GM23338 (cell line): Measurements from ENCODE around the gene MRNIP. TPM values are rescaled to one million over a fixed set of nuclear protein-coding genes. Genes with fewer than 3 reads are reported as not detected.

ENCODE experiments used
- ATAC-seq: fragments of 200-7000 bp; cut with Tn5 transposase; 3 replicates; pipeline ENCODE4 v1.9.1; 2020
- DNase-seq: peaks from one replicate; pipeline ENCODE4 v3.0.0-alpha.2; 2015; ENCODE audit warnings: low spot score
- H2AFZ ChIP-seq: fragments of 200-600 bp; sonication (generic); 2 replicates; pipeline ENCODE4 v1.8.0; 2016; ENCODE audit warnings: antibody characterized with exemption, mild to moderate bottlenecking, moderate library complexity
- H3F3A ChIP-seq: fragments of 200-600 bp; sonication (generic); replicated peaks from 2 replicates; pipeline ENCODE4 v1.8.0; 2017; ENCODE audit warnings: antibody characterized with exemption, mixed run types, low read depth
- H3K27ac ChIP-seq: fragments of 200-600 bp; sonication (generic); 2 replicates; pipeline ENCODE4 v1.6.1; 2016; ENCODE audit warnings: low read depth
- H3K27me3 ChIP-seq: fragments of 200-600 bp; sonication (generic); 2 replicates; pipeline ENCODE4 v1.8.0; 2016; ENCODE audit warnings: mild to moderate bottlenecking, mixed run types, moderate library complexity; ENCODE audit not compliant: insufficient read depth
- H3K36me3 ChIP-seq: fragments of 200-600 bp; sonication (generic); 2 replicates; pipeline ENCODE4 v1.8.0; 2016; ENCODE audit warnings: mild to moderate bottlenecking; ENCODE audit not compliant: insufficient read depth
- H3K4me1 ChIP-seq: fragments of 200-600 bp; sonication (generic); 2 replicates; pipeline ENCODE4 v1.8.0; 2016; ENCODE audit warnings: mild to moderate bottlenecking, moderate library complexity; ENCODE audit not compliant: insufficient read depth
- H3K4me2 ChIP-seq: fragments of 200-600 bp; sonication (generic); 2 replicates; pipeline ENCODE4 v1.7.1; 2017; ENCODE audit warnings: mixed run types
- H3K4me3 ChIP-seq: fragments of 200-600 bp; sonication (generic); 2 replicates; pipeline ENCODE4 v1.6.1; 2016; ENCODE audit warnings: mixed run types
- H3K79me2 ChIP-seq: fragments of 200-600 bp; sonication (generic); replicated peaks from 2 replicates; pipeline ENCODE4 v1.8.0; 2017; ENCODE audit warnings: mild to moderate bottlenecking; ENCODE audit not compliant: insufficient read depth
- H3K9me2 ChIP-seq: fragments of 200-600 bp; sonication (generic); 2 replicates; pipeline ENCODE4 v1.8.0; 2017; ENCODE audit not compliant: insufficient read depth
- H4K20me1 ChIP-seq: fragments of 200-600 bp; sonication (generic); replicated peaks from 2 replicates; pipeline ENCODE4 v1.8.0; 2017; ENCODE audit warnings: mild to moderate bottlenecking; ENCODE audit not compliant: insufficient read depth
- H3K27ac Mint-ChIP-seq: 2 replicates; pipeline ENCODE4 v1.8.0; 2020; ENCODE audit warnings: inconsistent platforms, mild to moderate bottlenecking, moderate library complexity, mixed read lengths
- H3K27me3 Mint-ChIP-seq: 3 replicates; pipeline ENCODE4 v1.8.0; 2022; ENCODE audit warnings: low read depth, mild to moderate bottlenecking, moderate library complexity, mixed read lengths, inconsistent platforms; ENCODE audit not compliant: insufficient read depth, poor library complexity
- H3K36me3 Mint-ChIP-seq: 3 replicates; pipeline ENCODE4 v1.8.0; 2021; ENCODE audit warnings: low read depth, mild to moderate bottlenecking, inconsistent platforms, moderate library complexity, mixed read lengths
- H3K4me1 Mint-ChIP-seq: 3 replicates; pipeline ENCODE4 v1.8.0; 2020; ENCODE audit warnings: mild to moderate bottlenecking, inconsistent platforms, mixed read lengths
- H3K4me3 Mint-ChIP-seq: 3 replicates; pipeline ENCODE4 v1.8.0; 2021; ENCODE audit warnings: moderate library complexity, mild to moderate bottlenecking, inconsistent platforms, mixed read lengths
- H3K9me3 Mint-ChIP-seq: 3 replicates; pipeline ENCODE4 v1.8.0; 2020; ENCODE audit warnings: moderate library complexity, mild to moderate bottlenecking, inconsistent platforms, mixed read lengths
- CREB1 ChIP-seq: fragments of 250-450 bp; sonication (Bioruptor Pico); IDR thresholded peaks from 2 replicates; pipeline ENCODE4 v1.5.0; 2020; ENCODE audit warnings: low read depth, mild to moderate bottlenecking, moderate library complexity
- EZH2 ChIP-seq: fragments of 200-600 bp; sonication (generic); IDR thresholded peaks from one replicate; pipeline ENCODE4 v1.8.0; 2017; ENCODE audit warnings: antibody characterized with exemption, mild to moderate bottlenecking, low read depth; ENCODE audit not compliant: unreplicated experiment
- EZH2phosphoT487 ChIP-seq: fragments of 200-600 bp; sonication (generic); IDR thresholded peaks from one replicate; pipeline ENCODE4 v1.8.1; 2018; ENCODE audit warnings: antibody characterized with exemption; ENCODE audit not compliant: unreplicated experiment
- JUNB ChIP-seq: IDR thresholded peaks from one replicate; pipeline ENCODE4 v1.6.1; 2016; ENCODE audit warnings: antibody characterized with exemption; ENCODE audit not compliant: unreplicated experiment
- NANOG ChIP-seq: IDR thresholded peaks from 2 replicates; pipeline ENCODE4 v1.6.1; 2016; ENCODE audit warnings: antibody characterized with exemption, borderline replicate concordance
- POLR2AphosphoS5 ChIP-seq: IDR thresholded peaks from 2 replicates; pipeline ENCODE4 v1.6.1; 2016; ENCODE audit warnings: antibody characterized with exemption, low read depth
- STAT1 ChIP-seq: IDR thresholded peaks from one replicate; pipeline ENCODE4 v1.6.1; 2016; ENCODE audit warnings: antibody characterized with exemption; ENCODE audit not compliant: unreplicated experiment
- ZNF114 ChIP-seq: fragments of 250-450 bp; sonication (Bioruptor Pico); IDR thresholded peaks from 2 replicates; pipeline ENCODE4 v1.5.0; 2020; ENCODE audit warnings: mild to moderate bottlenecking, moderate library complexity
- ZNF331 ChIP-seq: fragments of 250-450 bp; sonication (Bioruptor Pico); IDR thresholded peaks from 2 replicates; pipeline ENCODE4 v1.5.0; 2020; ENCODE audit warnings: low read depth, mild to moderate bottlenecking, moderate library complexity
- polyA plus RNA-seq: library from polyadenylated mRNA; unstranded; fragments of >200 nt; fragmentation: Nextera tagmentation; extraction: Ambion mirVana; gene quantifications from 2 replicates; pipeline ENCODE4 v1.2.1, GENCODE V29; 2016
- total RNA-seq: library from RNA; depleted of rRNA; stranded (reverse); fragments of >200 nt; shearing (Covaris generic); gene quantifications from 2 replicates; pipeline ENCODE4 v1.2.3, GENCODE V29; 2014
- TF ChIP-seq, protein P1 (sequence below): fragments of 250-450 bp; sonication (Bioruptor Pico); IDR thresholded peaks from 2 replicates; pipeline ENCODE4 v1.5.0; 2020; ENCODE audit warnings: mild to moderate bottlenecking, moderate library complexity
- TF ChIP-seq, protein P2 (sequence below): IDR thresholded peaks from one replicate; pipeline ENCODE4 v1.6.1; 2018; ENCODE audit warnings: antibody characterized with exemption; ENCODE audit not compliant: unreplicated experiment
- TF ChIP-seq, protein P3 (sequence below): IDR thresholded peaks from 2 replicates; pipeline ENCODE4 v1.6.1; 2016; ENCODE audit warnings: antibody characterized with exemption
- TF ChIP-seq, protein P4 (sequence below), 2 experiments: fragments of 200-600 bp in 1 of 2; sonication (generic) in 1 of 2; conservative IDR thresholded peaks; 2 replicates each; pipeline versions ENCODE4 v1.5.1 to v1.6.1; 2016 to 2017; ENCODE audit warnings: antibody characterized with exemption in 2 of 2, low read depth in 2 of 2, mild to moderate bottlenecking in 2 of 2, moderate library complexity in 1 of 2

The MRNIP gene
- total and polyA plus RNA-seq, 2 experiments from 2014 or later = 18.2 to 34.4 TPM

DNA sequence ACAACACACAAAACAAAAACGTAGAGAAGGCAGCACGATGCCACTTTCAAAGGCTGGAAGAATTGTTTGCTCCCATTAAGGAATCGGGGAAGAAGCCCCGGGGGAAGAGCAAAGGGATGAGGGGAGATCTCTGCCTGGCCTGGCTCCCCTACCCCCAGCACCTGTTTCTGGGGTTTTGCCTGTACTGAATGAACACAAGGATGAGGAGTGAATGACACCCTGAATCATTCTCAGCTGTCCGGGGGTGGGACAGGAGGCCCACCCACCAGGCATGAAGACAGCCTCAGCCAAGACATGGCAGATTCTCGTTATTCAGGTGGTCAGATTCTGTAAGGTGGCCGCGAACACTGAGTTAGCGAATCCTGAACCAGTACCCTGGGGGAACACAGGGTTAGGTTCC lies 41.6 kb upstream of the MRNIP start:
- no peaks in the 10 kb centered on the region; the same call in 1 of the 2 replicates for H4K20me1 ChIP-seq
- H3K9me2 ChIP-seq = no peaks in the 10 kb centered on the region
- H3K36me3 ChIP-seq = no peaks in the 10 kb centered on the region
- TF ChIP-seq EZH2phosphoT487 (no peak), STAT1 (no peak), ZNF331 (CRISPR knock-in tag) (no peak), EZH2 (no peak), NANOG (no peak), POLR2AphosphoS5 (no peak), CREB1 (CRISPR knock-in tag) (no peak), JUNB (no peak), ZNF114 (CRISPR knock-in tag) (no peak)
- TF ChIP-seq, protein P1, sequence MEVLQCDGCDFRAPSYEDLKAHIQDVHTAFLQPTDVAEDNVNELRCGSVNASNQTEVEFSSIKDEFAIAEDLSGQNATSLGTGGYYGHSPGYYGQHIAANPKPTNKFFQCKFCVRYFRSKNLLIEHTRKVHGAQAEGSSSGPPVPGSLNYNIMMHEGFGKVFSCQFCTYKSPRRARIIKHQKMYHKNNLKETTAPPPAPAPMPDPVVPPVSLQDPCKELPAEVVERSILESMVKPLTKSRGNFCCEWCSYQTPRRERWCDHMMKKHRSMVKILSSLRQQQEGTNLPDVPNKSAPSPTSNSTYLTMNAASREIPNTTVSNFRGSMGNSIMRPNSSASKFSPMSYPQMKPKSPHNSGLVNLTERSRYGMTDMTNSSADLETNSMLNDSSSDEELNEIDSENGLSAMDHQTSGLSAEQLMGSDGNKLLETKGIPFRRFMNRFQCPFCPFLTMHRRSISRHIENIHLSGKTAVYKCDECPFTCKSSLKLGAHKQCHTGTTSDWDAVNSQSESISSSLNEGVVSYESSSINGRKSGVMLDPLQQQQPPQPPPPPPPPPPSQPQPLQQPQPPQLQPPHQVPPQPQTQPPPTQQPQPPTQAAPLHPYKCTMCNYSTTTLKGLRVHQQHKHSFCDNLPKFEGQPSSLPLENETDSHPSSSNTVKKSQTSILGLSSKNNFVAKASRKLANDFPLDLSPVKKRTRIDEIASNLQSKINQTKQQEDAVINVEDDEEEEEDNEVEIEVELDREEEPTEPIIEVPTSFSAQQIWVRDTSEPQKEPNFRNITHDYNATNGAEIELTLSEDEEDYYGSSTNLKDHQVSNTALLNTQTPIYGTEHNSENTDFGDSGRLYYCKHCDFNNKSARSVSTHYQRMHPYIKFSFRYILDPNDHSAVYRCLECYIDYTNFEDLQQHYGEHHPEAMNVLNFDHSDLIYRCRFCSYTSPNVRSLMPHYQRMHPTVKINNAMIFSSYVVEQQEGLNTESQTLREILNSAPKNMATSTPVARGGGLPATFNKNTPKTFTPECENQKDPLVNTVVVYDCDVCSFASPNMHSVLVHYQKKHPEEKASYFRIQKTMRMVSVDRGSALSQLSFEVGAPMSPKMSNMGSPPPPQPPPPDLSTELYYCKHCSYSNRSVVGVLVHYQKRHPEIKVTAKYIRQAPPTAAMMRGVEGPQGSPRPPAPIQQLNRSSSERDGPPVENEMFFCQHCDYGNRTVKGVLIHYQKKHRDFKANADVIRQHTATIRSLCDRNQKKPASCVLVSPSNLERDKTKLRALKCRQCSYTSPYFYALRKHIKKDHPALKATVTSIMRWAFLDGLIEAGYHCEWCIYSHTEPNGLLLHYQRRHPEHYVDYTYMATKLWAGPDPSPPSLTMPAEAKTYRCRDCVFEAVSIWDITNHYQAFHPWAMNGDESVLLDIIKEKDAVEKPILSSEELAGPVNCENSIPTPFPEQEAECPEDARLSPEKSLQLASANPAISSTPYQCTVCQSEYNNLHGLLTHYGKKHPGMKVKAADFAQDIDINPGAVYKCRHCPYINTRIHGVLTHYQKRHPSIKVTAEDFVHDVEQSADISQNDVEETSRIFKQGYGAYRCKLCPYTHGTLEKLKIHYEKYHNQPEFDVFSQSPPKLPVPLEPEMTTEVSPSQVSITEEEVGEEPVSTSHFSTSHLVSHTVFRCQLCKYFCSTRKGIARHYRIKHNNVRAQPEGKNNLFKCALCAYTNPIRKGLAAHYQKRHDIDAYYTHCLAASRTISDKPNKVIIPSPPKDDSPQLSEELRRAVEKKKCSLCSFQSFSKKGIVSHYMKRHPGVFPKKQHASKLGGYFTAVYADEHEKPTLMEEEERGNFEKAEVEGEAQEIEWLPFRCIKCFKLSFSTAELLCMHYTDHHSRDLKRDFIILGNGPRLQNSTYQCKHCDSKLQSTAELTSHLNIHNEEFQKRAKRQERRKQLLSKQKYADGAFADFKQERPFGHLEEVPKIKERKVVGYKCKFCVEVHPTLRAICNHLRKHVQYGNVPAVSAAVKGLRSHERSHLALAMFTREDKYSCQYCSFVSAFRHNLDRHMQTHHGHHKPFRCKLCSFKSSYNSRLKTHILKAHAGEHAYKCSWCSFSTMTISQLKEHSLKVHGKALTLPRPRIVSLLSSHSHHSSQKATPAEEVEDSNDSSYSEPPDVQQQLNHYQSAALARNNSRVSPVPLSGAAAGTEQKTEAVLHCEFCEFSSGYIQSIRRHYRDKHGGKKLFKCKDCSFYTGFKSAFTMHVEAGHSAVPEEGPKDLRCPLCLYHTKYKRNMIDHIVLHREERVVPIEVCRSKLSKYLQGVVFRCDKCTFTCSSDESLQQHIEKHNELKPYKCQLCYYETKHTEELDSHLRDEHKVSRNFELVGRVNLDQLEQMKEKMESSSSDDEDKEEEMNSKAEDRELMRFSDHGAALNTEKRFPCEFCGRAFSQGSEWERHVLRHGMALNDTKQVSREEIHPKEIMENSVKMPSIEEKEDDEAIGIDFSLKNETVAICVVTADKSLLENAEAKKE (CRISPR knock-in tag) = no peak
- TF ChIP-seq, protein P2, sequence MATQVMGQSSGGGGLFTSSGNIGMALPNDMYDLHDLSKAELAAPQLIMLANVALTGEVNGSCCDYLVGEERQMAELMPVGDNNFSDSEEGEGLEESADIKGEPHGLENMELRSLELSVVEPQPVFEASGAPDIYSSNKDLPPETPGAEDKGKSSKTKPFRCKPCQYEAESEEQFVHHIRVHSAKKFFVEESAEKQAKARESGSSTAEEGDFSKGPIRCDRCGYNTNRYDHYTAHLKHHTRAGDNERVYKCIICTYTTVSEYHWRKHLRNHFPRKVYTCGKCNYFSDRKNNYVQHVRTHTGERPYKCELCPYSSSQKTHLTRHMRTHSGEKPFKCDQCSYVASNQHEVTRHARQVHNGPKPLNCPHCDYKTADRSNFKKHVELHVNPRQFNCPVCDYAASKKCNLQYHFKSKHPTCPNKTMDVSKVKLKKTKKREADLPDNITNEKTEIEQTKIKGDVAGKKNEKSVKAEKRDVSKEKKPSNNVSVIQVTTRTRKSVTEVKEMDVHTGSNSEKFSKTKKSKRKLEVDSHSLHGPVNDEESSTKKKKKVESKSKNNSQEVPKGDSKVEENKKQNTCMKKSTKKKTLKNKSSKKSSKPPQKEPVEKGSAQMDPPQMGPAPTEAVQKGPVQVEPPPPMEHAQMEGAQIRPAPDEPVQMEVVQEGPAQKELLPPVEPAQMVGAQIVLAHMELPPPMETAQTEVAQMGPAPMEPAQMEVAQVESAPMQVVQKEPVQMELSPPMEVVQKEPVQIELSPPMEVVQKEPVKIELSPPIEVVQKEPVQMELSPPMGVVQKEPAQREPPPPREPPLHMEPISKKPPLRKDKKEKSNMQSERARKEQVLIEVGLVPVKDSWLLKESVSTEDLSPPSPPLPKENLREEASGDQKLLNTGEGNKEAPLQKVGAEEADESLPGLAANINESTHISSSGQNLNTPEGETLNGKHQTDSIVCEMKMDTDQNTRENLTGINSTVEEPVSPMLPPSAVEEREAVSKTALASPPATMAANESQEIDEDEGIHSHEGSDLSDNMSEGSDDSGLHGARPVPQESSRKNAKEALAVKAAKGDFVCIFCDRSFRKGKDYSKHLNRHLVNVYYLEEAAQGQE = no peak
- TF ChIP-seq, protein P3, sequence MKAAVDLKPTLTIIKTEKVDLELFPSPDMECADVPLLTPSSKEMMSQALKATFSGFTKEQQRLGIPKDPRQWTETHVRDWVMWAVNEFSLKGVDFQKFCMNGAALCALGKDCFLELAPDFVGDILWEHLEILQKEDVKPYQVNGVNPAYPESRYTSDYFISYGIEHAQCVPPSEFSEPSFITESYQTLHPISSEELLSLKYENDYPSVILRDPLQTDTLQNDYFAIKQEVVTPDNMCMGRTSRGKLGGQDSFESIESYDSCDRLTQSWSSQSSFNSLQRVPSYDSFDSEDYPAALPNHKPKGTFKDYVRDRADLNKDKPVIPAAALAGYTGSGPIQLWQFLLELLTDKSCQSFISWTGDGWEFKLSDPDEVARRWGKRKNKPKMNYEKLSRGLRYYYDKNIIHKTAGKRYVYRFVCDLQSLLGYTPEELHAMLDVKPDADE = no peak
- TF ChIP-seq, protein P4, sequence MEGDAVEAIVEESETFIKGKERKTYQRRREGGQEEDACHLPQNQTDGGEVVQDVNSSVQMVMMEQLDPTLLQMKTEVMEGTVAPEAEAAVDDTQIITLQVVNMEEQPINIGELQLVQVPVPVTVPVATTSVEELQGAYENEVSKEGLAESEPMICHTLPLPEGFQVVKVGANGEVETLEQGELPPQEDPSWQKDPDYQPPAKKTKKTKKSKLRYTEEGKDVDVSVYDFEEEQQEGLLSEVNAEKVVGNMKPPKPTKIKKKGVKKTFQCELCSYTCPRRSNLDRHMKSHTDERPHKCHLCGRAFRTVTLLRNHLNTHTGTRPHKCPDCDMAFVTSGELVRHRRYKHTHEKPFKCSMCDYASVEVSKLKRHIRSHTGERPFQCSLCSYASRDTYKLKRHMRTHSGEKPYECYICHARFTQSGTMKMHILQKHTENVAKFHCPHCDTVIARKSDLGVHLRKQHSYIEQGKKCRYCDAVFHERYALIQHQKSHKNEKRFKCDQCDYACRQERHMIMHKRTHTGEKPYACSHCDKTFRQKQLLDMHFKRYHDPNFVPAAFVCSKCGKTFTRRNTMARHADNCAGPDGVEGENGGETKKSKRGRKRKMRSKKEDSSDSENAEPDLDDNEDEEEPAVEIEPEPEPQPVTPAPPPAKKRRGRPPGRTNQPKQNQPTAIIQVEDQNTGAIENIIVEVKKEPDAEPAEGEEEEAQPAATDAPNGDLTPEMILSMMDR (conservative IDR thresholded peaks at IDR 0.05; ENCODE audit: low read depth in 2 of 2) = no peak
- ATAC-seq = no peak
- DNase-seq = no peak
- H3F3A ChIP-seq = peaks cover 2% of the 10 kb centered on the region; the same call in 1 of the 2 replicates
- no peaks in the 10 kb centered on the region for H3K9me3 Mint-ChIP-seq
- H3K27ac Mint-ChIP-seq = no peak overlapping the region
- H2AFZ ChIP-seq = no peak overlapping the region
- H3K27ac ChIP-seq = no peak overlapping the region
- peaks cover 4% of the 10 kb centered on the region for H3K27me3 Mint-ChIP-seq
- no peak overlapping the region for H3K4me3 Mint-ChIP-seq
- peaks cover 12% of the 10 kb centered on the region for H3K4me1 ChIP-seq
- peaks cover 10% of the 10 kb centered on the region; the same call in 2 of the 3 replicates for H3K4me1 Mint-ChIP-seq
- no peaks in the 10 kb centered on the region; the same call in 1 of the 2 replicates for H3K79me2 ChIP-seq
- H3K27me3 ChIP-seq = no peaks in the 10 kb centered on the region
- H3K36me3 Mint-ChIP-seq = peaks cover 35% of the 10 kb centered on the region
- H3K4me3 ChIP-seq = no peak overlapping the region
- H3K4me2 ChIP-seq = no peak overlapping the region
